CD4-positive, alpha-beta T cell treated with Interferon alpha-2 for 1 hour (primary cell): Measurements from ENCODE around the gene DLEC1.
"Not testable (repeated sequence)": the region's sequence is repeated elsewhere in the genome, so short reads cannot be mapped to it uniquely, and the experiment has no call there.

ENCODE experiments used
- DNase-seq, 2 donors: peaks; one replicate each; pipeline ENCODE4 v3.0.0-alpha.2; 2020 to 2022

DLEC1 gene

GRCh38 chr3:38046027-38046426 is 7.0 kb downstream of the DLEC1 start:
- DNase-seq, result no peak

GRCh38 chr3:38046821-38047220 is 7.8 kb downstream of the DLEC1 start:
- no peak for DNase-seq

- DNase-seq, result no peak
These were observed 8.9 kb downstream of the DLEC1 start for GRCh38 chr3:38047896-38048295.

- no peak for DNase-seq
These were observed 10.5 kb downstream of the DLEC1 start for GRCh38 chr3:38049358-38050126.

GRCh38 chr3:38051131-38051530 is 12.1 kb downstream of the DLEC1 start:
- DNase-seq, result no peak

- DNase-seq, result not testable (repeated sequence)
These were observed 14.3 kb downstream of the DLEC1 start for GRCh38 chr3:38053286-38053685.

GRCh38 chr3:38053813-38054498 is 14.9 kb downstream of the DLEC1 start:
- not testable (repeated sequence) for DNase-seq

- no peak for DNase-seq
These were observed 15.5 kb downstream of the DLEC1 start for GRCh38 chr3:38054499-38055001.

GRCh38 chr3:38059148-38059547 is 20.1 kb downstream of the DLEC1 start:
- DNase-seq, result no peak

- no peak for DNase-seq
These were observed 20.6 kb downstream of the DLEC1 start for GRCh38 chr3:38059591-38059990.

GRCh38 chr3:38062809-38063208 is 23.8 kb downstream of the DLEC1 start:
- no peak for DNase-seq

- not testable (repeated sequence) for DNase-seq
These were observed 25.4 kb downstream of the DLEC1 start for GRCh38 chr3:38064453-38064852.

GRCh38 chr3:38067508-38068233 is 28.7 kb downstream of the DLEC1 start:
- no peak for DNase-seq

- no peak for DNase-seq
These were observed 31.0 kb downstream of the DLEC1 start for GRCh38 chr3:38070013-38070412.

- not testable (repeated sequence) for DNase-seq
These were observed 38.1 kb downstream of the DLEC1 start for GRCh38 chr3:38077073-38077472.

- not testable (repeated sequence) for DNase-seq
These were observed 43.3 kb downstream of the DLEC1 start for GRCh38 chr3:38082296-38082695.

GRCh38 chr3:38083254-38083653 is 44.2 kb downstream of the DLEC1 start:
- not testable (repeated sequence) for DNase-seq

- DNase-seq, result no peak
These were observed 44.9 kb downstream of the DLEC1 start for GRCh38 chr3:38083871-38084333.

- DNase-seq, result peak; percentile 25 to 32
These were observed 45.6 kb downstream of the DLEC1 start for GRCh38 chr3:38084334-38085310.

GRCh38 chr3:38085311-38085942 is 46.4 kb downstream of the DLEC1 start:
- no peak for DNase-seq

GRCh38 chr3:38085943-38086324 is 46.9 kb downstream of the DLEC1 start:
- DNase-seq, result no peak

GRCh38 chr3:38086496-38086895 is 47.5 kb downstream of the DLEC1 start:
- DNase-seq, result no peak
